ENCODE data around the gene LCE2B.

LCE2B gene

DNA sequence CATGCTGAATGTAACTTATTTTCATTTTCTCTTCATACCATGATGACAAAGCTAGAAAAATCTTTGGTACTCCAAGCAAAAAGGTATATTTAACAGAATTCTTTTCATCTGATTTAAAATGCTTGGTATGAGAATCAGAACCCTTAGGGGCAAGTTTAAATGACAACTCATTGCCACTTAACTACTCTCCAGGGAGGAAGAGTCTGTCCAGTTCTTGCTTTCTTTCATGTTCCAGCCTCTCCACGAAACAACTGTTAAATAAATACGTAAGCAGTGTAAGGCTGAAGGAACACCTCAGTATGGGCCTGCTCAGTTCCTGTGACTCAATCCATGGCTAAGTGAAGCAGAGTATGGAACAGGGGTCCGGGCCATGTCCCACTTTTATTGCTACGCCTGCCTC is 13.8 kb downstream of the LCE2B start:
- H3K4me1 ChIP-seq (ENCODE audit: control insufficient read depth, insufficient read depth, low read length), result no peaks in the 10 kb centered on the region
- TF ChIP-seq, protein P1, sequence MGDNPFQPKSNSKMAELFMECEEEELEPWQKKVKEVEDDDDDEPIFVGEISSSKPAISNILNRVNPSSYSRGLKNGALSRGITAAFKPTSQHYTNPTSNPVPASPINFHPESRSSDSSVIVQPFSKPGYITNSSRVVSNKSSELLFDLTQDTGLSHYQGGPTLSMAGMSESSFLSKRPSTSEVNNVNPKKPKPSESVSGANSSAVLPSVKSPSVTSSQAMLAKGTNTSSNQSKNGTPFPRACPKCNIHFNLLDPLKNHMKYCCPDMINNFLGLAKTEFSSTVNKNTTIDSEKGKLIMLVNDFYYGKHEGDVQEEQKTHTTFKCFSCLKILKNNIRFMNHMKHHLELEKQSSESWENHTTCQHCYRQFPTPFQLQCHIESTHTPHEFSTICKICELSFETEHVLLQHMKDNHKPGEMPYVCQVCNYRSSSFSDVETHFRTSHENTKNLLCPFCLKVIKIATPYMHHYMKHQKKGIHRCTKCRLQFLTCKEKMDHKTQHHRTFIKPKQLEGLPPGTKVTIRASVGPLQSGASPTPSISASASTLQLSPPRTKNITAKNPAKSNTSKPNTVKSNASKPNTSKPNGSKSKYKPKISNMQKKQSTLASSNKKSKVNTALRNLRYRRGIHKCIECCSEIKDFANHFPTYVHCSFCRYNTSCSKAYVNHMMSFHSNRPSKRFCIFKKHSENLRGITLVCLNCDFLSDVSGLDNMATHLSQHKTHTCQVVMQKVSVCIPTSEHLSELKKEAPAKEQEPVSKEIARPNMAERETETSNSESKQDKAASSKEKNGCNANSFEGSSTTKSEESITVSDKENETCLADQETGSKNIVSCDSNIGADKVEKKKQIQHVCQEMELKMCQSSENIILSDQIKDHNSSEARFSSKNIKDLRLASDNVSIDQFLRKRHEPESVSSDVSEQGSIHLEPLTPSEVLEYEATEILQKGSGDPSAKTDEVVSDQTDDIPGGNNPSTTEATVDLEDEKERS (tag by site-specific recombination; IDR thresholded peaks at IDR 0.05), result no peak
- TF ChIP-seq, protein P2, sequence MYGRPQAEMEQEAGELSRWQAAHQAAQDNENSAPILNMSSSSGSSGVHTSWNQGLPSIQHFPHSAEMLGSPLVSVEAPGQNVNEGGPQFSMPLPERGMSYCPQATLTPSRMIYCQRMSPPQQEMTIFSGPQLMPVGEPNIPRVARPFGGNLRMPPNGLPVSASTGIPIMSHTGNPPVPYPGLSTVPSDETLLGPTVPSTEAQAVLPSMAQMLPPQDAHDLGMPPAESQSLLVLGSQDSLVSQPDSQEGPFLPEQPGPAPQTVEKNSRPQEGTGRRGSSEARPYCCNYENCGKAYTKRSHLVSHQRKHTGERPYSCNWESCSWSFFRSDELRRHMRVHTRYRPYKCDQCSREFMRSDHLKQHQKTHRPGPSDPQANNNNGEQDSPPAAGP (tag by site-specific recombination; IDR thresholded peaks at IDR 0.05), result no peak
- no peak for TF ChIP-seq ZNF2 (tag by site-specific recombination; IDR thresholded peaks at IDR 0.05)
- no peak for TF ChIP-seq ZNF664 (tag by site-specific recombination; IDR thresholded peaks at IDR 0.05)
- no peak for TF ChIP-seq ZNF529 (tag by site-specific recombination; IDR thresholded peaks at IDR 0.05; ENCODE audit: insufficient replicate concordance)
- no peak for TF ChIP-seq ZNF266 (tag by site-specific recombination; IDR thresholded peaks at IDR 0.05; ENCODE audit: low read depth)
- TF ChIP-seq ZNF514 (tag by site-specific recombination; IDR thresholded peaks at IDR 0.05), result no peak
- no peak for TF ChIP-seq TCF7L2 (IDR thresholded peaks at IDR 0.05; ENCODE audit: borderline replicate concordance, low read depth, low read length)
- TF ChIP-seq, protein P3, sequence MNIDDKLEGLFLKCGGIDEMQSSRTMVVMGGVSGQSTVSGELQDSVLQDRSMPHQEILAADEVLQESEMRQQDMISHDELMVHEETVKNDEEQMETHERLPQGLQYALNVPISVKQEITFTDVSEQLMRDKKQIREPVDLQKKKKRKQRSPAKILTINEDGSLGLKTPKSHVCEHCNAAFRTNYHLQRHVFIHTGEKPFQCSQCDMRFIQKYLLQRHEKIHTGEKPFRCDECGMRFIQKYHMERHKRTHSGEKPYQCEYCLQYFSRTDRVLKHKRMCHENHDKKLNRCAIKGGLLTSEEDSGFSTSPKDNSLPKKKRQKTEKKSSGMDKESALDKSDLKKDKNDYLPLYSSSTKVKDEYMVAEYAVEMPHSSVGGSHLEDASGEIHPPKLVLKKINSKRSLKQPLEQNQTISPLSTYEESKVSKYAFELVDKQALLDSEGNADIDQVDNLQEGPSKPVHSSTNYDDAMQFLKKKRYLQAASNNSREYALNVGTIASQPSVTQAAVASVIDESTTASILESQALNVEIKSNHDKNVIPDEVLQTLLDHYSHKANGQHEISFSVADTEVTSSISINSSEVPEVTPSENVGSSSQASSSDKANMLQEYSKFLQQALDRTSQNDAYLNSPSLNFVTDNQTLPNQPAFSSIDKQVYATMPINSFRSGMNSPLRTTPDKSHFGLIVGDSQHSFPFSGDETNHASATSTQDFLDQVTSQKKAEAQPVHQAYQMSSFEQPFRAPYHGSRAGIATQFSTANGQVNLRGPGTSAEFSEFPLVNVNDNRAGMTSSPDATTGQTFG (tag by site-specific recombination; IDR thresholded peaks at IDR 0.05; ENCODE audit: borderline replicate concordance), result no peak
- H3K36me3 ChIP-seq (ENCODE audit: control insufficient read depth in 2 of 2, insufficient read depth in 1 of 2, low read length in 2 of 2), result no peaks in the 10 kb centered on the region
- ChIA-PET CTCF (no interaction called here), POLR2A (no interaction called here)
- H3K9me3 ChIP-seq (ENCODE audit: control insufficient read depth, insufficient read depth, low read depth, low read length), result no peaks in the 10 kb centered on the region
- H3K27ac ChIP-seq (ENCODE audit: extremely low read depth, low read depth, low read length), result no peak overlapping the region
- H3K4me3 ChIP-seq (ENCODE audit: low read depth, low read length), result no peak overlapping the region

DNA sequence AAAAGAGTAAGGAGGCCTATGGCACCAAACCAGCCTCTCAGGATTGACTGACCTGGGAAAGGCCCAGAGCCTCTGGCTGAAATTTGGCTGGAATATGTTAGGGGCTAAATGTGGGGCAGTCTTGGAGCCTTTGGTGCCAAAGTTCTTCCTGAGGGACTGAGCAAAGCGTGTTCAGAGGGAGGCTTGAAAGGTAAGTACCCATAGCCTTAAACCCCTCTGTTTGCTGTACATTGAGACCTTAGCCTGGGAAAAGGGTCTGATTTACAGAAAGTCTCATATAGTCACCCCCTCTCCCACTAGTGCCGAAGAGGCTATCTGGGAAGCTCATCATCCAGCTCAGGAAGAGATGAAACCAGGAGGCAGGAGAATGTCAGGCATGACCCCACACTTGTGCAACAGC is 21.9 kb downstream of the LCE2B start, which contains the start of gene LCE4A:
LCE4A (plus strand) TSS at position 301 of the 400 bp plus-strand sequence. CDS start 916 bp downstream, outside the sequence.
- POLR2A ChIA-PET, result no interaction called here
- no peak within 1 kb of the TSS for H3K4me3 ChIP-seq (ENCODE audit: low read depth, low read length)
- no peaks in the 10 kb centered on the region for H3K4me1 ChIP-seq (ENCODE audit: control insufficient read depth, insufficient read depth, low read length)
- CTCF ChIA-PET, result interaction anchor here (2.2 kb wide), 1 partner anchor 54 kb away, joined by 7 read pairs; no protein-coding TSS in a partner anchor
- no peaks in the 10 kb centered on the region for H3K9me3 ChIP-seq (ENCODE audit: control insufficient read depth, insufficient read depth, low read depth, low read length)
- no peak within 1 kb of the TSS for H3K27ac ChIP-seq (ENCODE audit: extremely low read depth, low read depth, low read length)
- H3K36me3 ChIP-seq (ENCODE audit: control insufficient read depth in 2 of 2, insufficient read depth in 1 of 2, low read length in 2 of 2), result no peaks in the 10 kb centered on the region
- TF ChIP-seq, protein P4, sequence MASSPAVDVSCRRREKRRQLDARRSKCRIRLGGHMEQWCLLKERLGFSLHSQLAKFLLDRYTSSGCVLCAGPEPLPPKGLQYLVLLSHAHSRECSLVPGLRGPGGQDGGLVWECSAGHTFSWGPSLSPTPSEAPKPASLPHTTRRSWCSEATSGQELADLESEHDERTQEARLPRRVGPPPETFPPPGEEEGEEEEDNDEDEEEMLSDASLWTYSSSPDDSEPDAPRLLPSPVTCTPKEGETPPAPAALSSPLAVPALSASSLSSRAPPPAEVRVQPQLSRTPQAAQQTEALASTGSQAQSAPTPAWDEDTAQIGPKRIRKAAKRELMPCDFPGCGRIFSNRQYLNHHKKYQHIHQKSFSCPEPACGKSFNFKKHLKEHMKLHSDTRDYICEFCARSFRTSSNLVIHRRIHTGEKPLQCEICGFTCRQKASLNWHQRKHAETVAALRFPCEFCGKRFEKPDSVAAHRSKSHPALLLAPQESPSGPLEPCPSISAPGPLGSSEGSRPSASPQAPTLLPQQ (tag by site-specific recombination; IDR thresholded peaks at IDR 0.05), result no peak
- TF ChIP-seq SP2 (tag by site-specific recombination; IDR thresholded peaks at IDR 0.05) (no peak), ZNF558 (tag by site-specific recombination; IDR thresholded peaks at IDR 0.05) (no peak), PRDM1 (tag by site-specific recombination; IDR thresholded peaks at IDR 0.05) (no peak), ZNF354C (tag by site-specific recombination; IDR thresholded peaks at IDR 0.05; ENCODE audit: borderline replicate concordance, low read depth) (no peak), ZNF175 (tag by site-specific recombination; IDR thresholded peaks at IDR 0.05) (no peak), ZNF391 (tag by site-specific recombination; IDR thresholded peaks at IDR 0.05; ENCODE audit: borderline replicate concordance, low read depth) (no peak), ZSCAN30 (tag by site-specific recombination; IDR thresholded peaks at IDR 0.05) (no peak), KLF7 (tag by site-specific recombination; IDR thresholded peaks at IDR 0.05; ENCODE audit: borderline replicate concordance) (no peak), ZNF837 (tag by site-specific recombination; IDR thresholded peaks at IDR 0.05) (no peak), YY2 (tag by site-specific recombination; IDR thresholded peaks at IDR 0.05) (no peak), ZNF292 (tag by site-specific recombination; IDR thresholded peaks at IDR 0.05; ENCODE audit: borderline replicate concordance, low read depth) (no peak), ZNF202 (tag by site-specific recombination; IDR thresholded peaks at IDR 0.05; ENCODE audit: borderline replicate concordance) (no peak), KLF10 (tag by site-specific recombination; IDR thresholded peaks at IDR 0.05) (no peak), SP7 (tag by site-specific recombination; IDR thresholded peaks at IDR 0.05) (no peak)
- TF ChIP-seq, protein P5, sequence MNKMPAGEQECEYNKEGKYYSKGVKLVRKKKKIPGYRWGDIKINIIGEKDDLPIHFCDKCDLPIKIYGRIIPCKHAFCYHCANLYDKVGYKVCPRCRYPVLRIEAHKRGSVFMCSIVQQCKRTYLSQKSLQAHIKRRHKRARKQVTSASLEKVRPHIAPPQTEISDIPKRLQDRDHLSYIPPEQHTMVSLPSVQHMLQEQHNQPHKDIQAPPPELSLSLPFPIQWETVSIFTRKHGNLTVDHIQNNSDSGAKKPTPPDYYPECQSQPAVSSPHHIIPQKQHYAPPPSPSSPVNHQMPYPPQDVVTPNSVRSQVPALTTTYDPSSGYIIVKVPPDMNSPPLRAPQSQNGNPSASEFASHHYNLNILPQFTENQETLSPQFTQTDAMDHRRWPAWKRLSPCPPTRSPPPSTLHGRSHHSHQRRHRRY (tag by site-specific recombination; IDR thresholded peaks at IDR 0.05), result no peak
- TF ChIP-seq, protein P2 (tag by site-specific recombination; IDR thresholded peaks at IDR 0.05), result no peak
